GM13977 (cell line): ENCODE results near the gene CDC42SE2.

Experiments
- DNase-seq: peaks from one replicate; pipeline ENCODE4 v3.0.0; 2012; ENCODE audit warnings: low spot score
- in situ Hi-C: fragments of 300-500 bp; cut with MboI; formaldehyde crosslinking; loops from one replicate; pipeline ENCODE4 v1.12.0; 2022; ENCODE audit warnings: low sequenced_read_pairs, low pct_unique_long_range_greater_than_20kb, mixed read lengths, inconsistent platforms; ENCODE audit not compliant: unreplicated experiment
- TF ChIP-seq, protein P1 (sequence below): IDR thresholded peaks from 2 replicates; pipeline ENCODE4 v1.5.1; 2012; ENCODE audit warnings: mild to moderate bottlenecking, control low read depth; ENCODE audit not compliant: insufficient read depth; ENCODE audit errors: extremely low read depth, missing control alignments

CDC42SE2 gene

GRCh38 chr5:131361677-131362315, 97.9 kb downstream of the CDC42SE2 start:
- no peak for DNase-seq
- in situ Hi-C loops, result no loop called here
- TF ChIP-seq, protein P1, sequence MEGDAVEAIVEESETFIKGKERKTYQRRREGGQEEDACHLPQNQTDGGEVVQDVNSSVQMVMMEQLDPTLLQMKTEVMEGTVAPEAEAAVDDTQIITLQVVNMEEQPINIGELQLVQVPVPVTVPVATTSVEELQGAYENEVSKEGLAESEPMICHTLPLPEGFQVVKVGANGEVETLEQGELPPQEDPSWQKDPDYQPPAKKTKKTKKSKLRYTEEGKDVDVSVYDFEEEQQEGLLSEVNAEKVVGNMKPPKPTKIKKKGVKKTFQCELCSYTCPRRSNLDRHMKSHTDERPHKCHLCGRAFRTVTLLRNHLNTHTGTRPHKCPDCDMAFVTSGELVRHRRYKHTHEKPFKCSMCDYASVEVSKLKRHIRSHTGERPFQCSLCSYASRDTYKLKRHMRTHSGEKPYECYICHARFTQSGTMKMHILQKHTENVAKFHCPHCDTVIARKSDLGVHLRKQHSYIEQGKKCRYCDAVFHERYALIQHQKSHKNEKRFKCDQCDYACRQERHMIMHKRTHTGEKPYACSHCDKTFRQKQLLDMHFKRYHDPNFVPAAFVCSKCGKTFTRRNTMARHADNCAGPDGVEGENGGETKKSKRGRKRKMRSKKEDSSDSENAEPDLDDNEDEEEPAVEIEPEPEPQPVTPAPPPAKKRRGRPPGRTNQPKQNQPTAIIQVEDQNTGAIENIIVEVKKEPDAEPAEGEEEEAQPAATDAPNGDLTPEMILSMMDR, result no peak

GRCh38 chr5:131363811-131364506, 100.1 kb downstream of the CDC42SE2 start:
- no peak for DNase-seq
- TF ChIP-seq, protein P1, result no peak
- in situ Hi-C loops, result no loop called here

- TF ChIP-seq, protein P1, result no peak
- DNase-seq, result no peak
- in situ Hi-C loops, result no loop called here
These were observed 100.7 kb downstream of the CDC42SE2 start for GRCh38 chr5:131364507-131365050.

GRCh38 chr5:131366428-131366827, 102.6 kb downstream of the CDC42SE2 start:
- TF ChIP-seq, protein P1, result no peak
- DNase-seq, result no peak
- in situ Hi-C loops, result no loop called here

- in situ Hi-C loops, result no loop called here
- TF ChIP-seq, protein P1, result no peak
- no peak for DNase-seq
These were observed 103.5 kb downstream of the CDC42SE2 start for GRCh38 chr5:131367219-131367860.

- no peak for DNase-seq
These were observed 105.0 kb downstream of the CDC42SE2 start for GRCh38 chr5:131368866-131369265.

More at GRCh38 chr5:131368866-131369265, 105.0 kb downstream of the CDC42SE2 start:
- in situ Hi-C loops, result no loop called here
- TF ChIP-seq, protein P1, result no peak
